ENCODE measurements around the gene ALDH1A1.

- no peak for TF ChIP-seq GATA3 (IDR thresholded peaks at IDR 0.05; ENCODE audit: low read depth, low read length)
- no peak for TF ChIP-seq GATA2 (IDR thresholded peaks at IDR 0.05; ENCODE audit: low read depth, low read length)
These were observed 30.2 kb upstream of the ALDH1A1 start for GRCh38 chr9:72983056-72983455.

All from SH-SY5Y (cell line).